Mesenchymal stem cell (in vitro differentiated cells and primary cell): ENCODE data around the gene MYL3.

Experiments
- DNase-seq: peaks from one replicate; pipeline ENCODE4 v3.0.0-alpha.2; 2013
- H2AFZ ChIP-seq: one replicate; pipeline ENCODE4 v1.6.1; 2013; ENCODE audit warnings: low read depth, mild to moderate bottlenecking, control low read depth, inconsistent platforms, low read length, moderate library complexity
- H2AK5ac ChIP-seq: 2 replicates; pipeline ENCODE4 v1.6.1; 2013; ENCODE audit warnings: low read length, moderate library complexity, mild to moderate bottlenecking, inconsistent platforms; ENCODE audit not compliant: severe bottlenecking
- H2BK120ac ChIP-seq: one replicate; pipeline ENCODE4 v1.6.1; 2013; ENCODE audit warnings: low read depth, mild to moderate bottlenecking, inconsistent platforms, low read length, moderate library complexity
- H2BK12ac ChIP-seq, 2 experiments: one replicate each; pipeline ENCODE4 v1.6.1; 2013; ENCODE audit warnings: inconsistent platforms in 2 of 2, low read length in 2 of 2, mild to moderate bottlenecking in 2 of 2, moderate library complexity in 2 of 2, control low read depth in 1 of 2
- H2BK15ac ChIP-seq: one replicate; pipeline ENCODE4 v1.6.1; 2013; ENCODE audit warnings: mild to moderate bottlenecking, low read depth, inconsistent platforms; ENCODE audit not compliant: poor library complexity, severe bottlenecking
- H2BK5ac ChIP-seq: 2 replicates; pipeline ENCODE4 v1.6.1; 2013; ENCODE audit warnings: low read depth, mild to moderate bottlenecking, low read length, control low read depth, inconsistent platforms; ENCODE audit not compliant: poor library complexity, severe bottlenecking
- H3K14ac ChIP-seq, 2 experiments: one replicate each; pipeline ENCODE4 v1.6.1; 2013; ENCODE audit warnings: inconsistent platforms in 2 of 2, low read length in 2 of 2, control low read depth in 1 of 2, mild to moderate bottlenecking in 1 of 2, moderate library complexity in 1 of 2
- H3K18ac ChIP-seq, 2 experiments: one replicate each; pipeline ENCODE4 v1.6.1; 2013; ENCODE audit warnings: inconsistent platforms in 2 of 2, low read length in 2 of 2, control low read depth in 1 of 2, low read depth in 1 of 2, mild to moderate bottlenecking in 1 of 2
- H3K23ac ChIP-seq, 2 experiments: one replicate each; pipeline ENCODE4 v1.6.1; 2013; ENCODE audit warnings: inconsistent platforms in 2 of 2, low read length in 2 of 2, mild to moderate bottlenecking in 2 of 2, moderate library complexity in 2 of 2, control low read depth in 1 of 2
- H3K27ac ChIP-seq: 2 replicates; pipeline ENCODE4 v1.5.1; 2013; ENCODE audit warnings: mild to moderate bottlenecking, moderate library complexity, low read length, control low read depth, inconsistent platforms; ENCODE audit not compliant: poor library complexity, severe bottlenecking
- H3K27me3 ChIP-seq, 2 experiments: 2 replicates each; pipeline versions ENCODE4 v1.6.1 to v1.7.0; 2013; ENCODE audit warnings: low read length in 2 of 2, mild to moderate bottlenecking in 2 of 2, moderate library complexity in 2 of 2, control low read depth in 1 of 2, inconsistent platforms in 1 of 2; ENCODE audit not compliant: control insufficient read depth in 1 of 2, insufficient read depth in 1 of 2
- H3K36me3 ChIP-seq, 2 experiments: 2 replicates each; pipeline versions ENCODE4 v1.6.1 to v1.7.0; 2013; ENCODE audit warnings: low read length in 2 of 2, control low read depth in 1 of 2, inconsistent platforms in 1 of 2, low read depth in 1 of 2, mild to moderate bottlenecking in 1 of 2; ENCODE audit not compliant: insufficient read depth in 2 of 2, control insufficient read depth in 1 of 2
- H3K4ac ChIP-seq, 2 experiments: one replicate each; pipeline ENCODE4 v1.6.1; 2013; ENCODE audit warnings: inconsistent platforms in 2 of 2, low read length in 2 of 2, mild to moderate bottlenecking in 2 of 2, moderate library complexity in 2 of 2, control low read depth in 1 of 2, low read depth in 1 of 2
- H3K4me1 ChIP-seq: 2 replicates; pipeline ENCODE4 v1.6.1; 2013; ENCODE audit warnings: low read depth, low read length, control low read depth; ENCODE audit not compliant: control insufficient read depth, insufficient read depth
- H3K4me2 ChIP-seq: 2 replicates; pipeline ENCODE4 v1.6.1; 2013; ENCODE audit warnings: low read length, mild to moderate bottlenecking, inconsistent platforms; ENCODE audit not compliant: poor library complexity, severe bottlenecking
- H3K4me3 ChIP-seq, 2 experiments: 2 replicates each; pipeline versions ENCODE4 v1.5.1 to v1.7.0; 2013; ENCODE audit warnings: low read length in 2 of 2, mild to moderate bottlenecking in 2 of 2, control low read depth in 1 of 2, low read depth in 1 of 2; ENCODE audit not compliant: insufficient read depth in 1 of 2
- H3K79me1 ChIP-seq: replicated peaks from 2 replicates; pipeline ENCODE4 v1.6.1; 2013; ENCODE audit warnings: mild to moderate bottlenecking, control low read depth, low read length, inconsistent platforms; ENCODE audit not compliant: poor library complexity, severe bottlenecking
- H3K9ac ChIP-seq: 2 replicates; pipeline ENCODE4 v1.7.0; 2013; ENCODE audit warnings: mild to moderate bottlenecking, low read length, moderate library complexity
- H3K9me3 ChIP-seq: 2 replicates; pipeline ENCODE4 v1.7.0; 2013; ENCODE audit warnings: mild to moderate bottlenecking, low read length; ENCODE audit not compliant: control insufficient read depth
- H4K8ac ChIP-seq: one replicate; pipeline ENCODE4 v1.6.1; 2013; ENCODE audit warnings: inconsistent platforms, mild to moderate bottlenecking, low read length, moderate library complexity
- H4K91ac ChIP-seq: one replicate; pipeline ENCODE4 v1.6.1; 2013; ENCODE audit warnings: mild to moderate bottlenecking, low read length, inconsistent platforms
- WGBS: methylation state at CpG from one replicate; pipeline ENCODE4 v1.1.7; 2013; ENCODE audit warnings: mixed read lengths; 5-methylcytosine and 5-hydroxymethylcytosine counted together

Gene MYL3

GRCh38 chr3:46859001-46859710, 4.1 kb downstream of the MYL3 start:
- Histone ChIP-seq H3K27ac (no peak overlapping the region), H2BK15ac (no peak overlapping the region), H2BK5ac (no peak overlapping the region), H3K14ac (no peak overlapping the region), H3K23ac (no peak overlapping the region), H3K18ac (no peak overlapping the region), H3K27me3 (peaks cover 41 to 50% of the 10 kb centered on the region in 2 experiments), H3K9ac (no peak overlapping the region), H2AFZ (no peak overlapping the region), H3K79me1 (no peaks in the 10 kb centered on the region), H3K4me1 (no peaks in the 10 kb centered on the region), H2BK120ac (no peak overlapping the region), H4K91ac (no peak overlapping the region), H4K8ac (no peak overlapping the region), H3K36me3 (no peaks in the 10 kb centered on the region), H3K9me3 (no peaks in the 10 kb centered on the region), H3K4me3 (no peak overlapping the region), H3K4me2 (no peak overlapping the region), H3K4ac (no peak overlapping the region), H2AK5ac (no peak overlapping the region), H2BK12ac (no peak overlapping the region)
- WGBS, result 50% methylated on average over 9 of the region's 11 CpGs
- DNase-seq, result no peak

- no peak overlapping the region for H3K14ac ChIP-seq
- H2AFZ ChIP-seq, result no peak overlapping the region
Measured at GRCh38 chr3:46858456-46858855, 4.8 kb downstream of the MYL3 start.

GRCh38 chr3:46857485-46858341, 5.5 kb downstream of the MYL3 start:
- H2BK5ac ChIP-seq, result no peak overlapping the region
- H3K36me3 ChIP-seq, result no peaks in the 10 kb centered on the region
- no peak overlapping the region for H2BK120ac ChIP-seq
- H3K4me3 ChIP-seq, result no peak overlapping the region
- no peak overlapping the region for H3K18ac ChIP-seq
- no peak overlapping the region for H4K8ac ChIP-seq
- H3K4me1 ChIP-seq, result no peaks in the 10 kb centered on the region
- no peak for DNase-seq
- H4K91ac ChIP-seq, result peak overlapping the region; percentile 64
- no peak overlapping the region for H3K4ac ChIP-seq
- WGBS, result 70% methylated on average over 9 of the region's 10 CpGs
- H2BK15ac ChIP-seq, result peak overlapping the region; percentile 44
- no peak overlapping the region for H3K27ac ChIP-seq
- no peaks in the 10 kb centered on the region for H3K9me3 ChIP-seq
- no peak overlapping the region for H2AFZ ChIP-seq
- H3K14ac ChIP-seq, result no peak overlapping the region
- peaks cover 29 to 42% of the 10 kb centered on the region in 2 experiments for H3K27me3 ChIP-seq
- no peaks in the 10 kb centered on the region for H3K79me1 ChIP-seq
- no peak overlapping the region for H3K4me2 ChIP-seq
- H3K9ac ChIP-seq, result no peak overlapping the region
- no peak overlapping the region for H2AK5ac ChIP-seq
- no peak overlapping the region for H3K23ac ChIP-seq
- H2BK12ac ChIP-seq, result no peak overlapping the region

More at GRCh38 chr3:46858456-46858855, 4.8 kb downstream of the MYL3 start:
- WGBS, result 85% methylated on average over 5 of the region's 6 CpGs
- Histone ChIP-seq H3K9me3 (no peaks in the 10 kb centered on the region), H4K91ac (no peak overlapping the region), H2BK15ac (no peak overlapping the region), H3K27ac (no peak overlapping the region), H3K23ac (no peak overlapping the region), H2AK5ac (no peak overlapping the region), H2BK12ac (no peak overlapping the region), H3K79me1 (no peaks in the 10 kb centered on the region), H2BK5ac (no peak overlapping the region), H3K4me3 (no peak overlapping the region), H3K36me3 (no peaks in the 10 kb centered on the region), H2BK120ac (no peak overlapping the region), H3K27me3 (peaks cover 36 to 49% of the 10 kb centered on the region in 2 experiments), H3K4ac (no peak overlapping the region), H4K8ac (no peak overlapping the region), H3K18ac (no peak overlapping the region), H3K9ac (no peak overlapping the region), H3K4me2 (no peak overlapping the region), H3K4me1 (no peaks in the 10 kb centered on the region)
- no peak for DNase-seq
